ENCODE results near the gene UBTF. TPM values are rescaled to one million over a fixed set of nuclear protein-coding genes. Genes with fewer than 3 reads are reported as not detected.
"Not testable (repeated sequence)": the region's sequence is repeated elsewhere in the genome, so short reads cannot be mapped to it uniquely, and the experiment has no call there.

UBTF gene
- total RNA-seq, 1 experiment from 2014 or later, result 57.9 TPM

- no peak for DNase-seq (ENCODE audit: low read depth)
These were observed 21.7 kb upstream of the UBTF start for GRCh38 chr17:44241106-44241624.

GRCh38 chr17:44237886-44238285, 18.4 kb upstream of the UBTF start:
- DNase-seq (ENCODE audit: low read depth), result not testable (repeated sequence)

GRCh38 chr17:44236444-44236991, 17.0 kb upstream of the UBTF start:
- DNase-seq (ENCODE audit: low read depth), result no peak

GRCh38 chr17:44235583-44235936, 16.1 kb upstream of the UBTF start:
- peak; percentile 78 for DNase-seq (ENCODE audit: low read depth)

- DNase-seq (ENCODE audit: low read depth), result no peak
These were observed 14.1 kb upstream of the UBTF start for GRCh38 chr17:44233582-44233981.

GRCh38 chr17:44232061-44232460, 12.6 kb upstream of the UBTF start:
- DNase-seq (ENCODE audit: low read depth), result no peak

GRCh38 chr17:44230140-44230539, 10.7 kb upstream of the UBTF start:
- DNase-seq (ENCODE audit: low read depth), result no peak

GRCh38 chr17:44229090-44229489, 9.6 kb upstream of the UBTF start:
- no peak for DNase-seq (ENCODE audit: low read depth)

- DNase-seq (ENCODE audit: low read depth), result peak; percentile 27
These were observed 4.1 kb upstream of the UBTF start for GRCh38 chr17:44223541-44224071.

- peak; percentile 74 for DNase-seq (ENCODE audit: low read depth)
These were observed 2.8 kb upstream of the UBTF start for GRCh38 chr17:44222112-44222869.

- DNase-seq (ENCODE audit: low read depth), result no peak
These were observed 2.3 kb upstream of the UBTF start for GRCh38 chr17:44221862-44222111.

- DNase-seq (ENCODE audit: low read depth), result peak; percentile 79
These were observed 1.8 kb upstream of the UBTF start for GRCh38 chr17:44221084-44221861.

- peak; percentile 56 for DNase-seq (ENCODE audit: low read depth)
These were observed 973 bp upstream of the UBTF start for GRCh38 chr17:44220213-44221083.

- peak; percentile 77 for DNase-seq (ENCODE audit: low read depth)
These were observed 313 bp downstream of the UBTF start for GRCh38 chr17:44219108-44219615.

GRCh38 chr17:44218344-44219107, 949 bp downstream of the UBTF start:
- peak; percentile 92 for DNase-seq (ENCODE audit: low read depth)

GRCh38 chr17:44217738-44218343, 1.6 kb downstream of the UBTF start:
- DNase-seq (ENCODE audit: low read depth), result no peak

GRCh38 chr17:44216694-44217093, 2.8 kb downstream of the UBTF start:
- no peak for DNase-seq (ENCODE audit: low read depth)

GRCh38 chr17:44216173-44216572, 3.3 kb downstream of the UBTF start:
- no peak for DNase-seq (ENCODE audit: low read depth)

- DNase-seq (ENCODE audit: low read depth), result no peak
These were observed 4.6 kb downstream of the UBTF start for GRCh38 chr17:44214896-44215295.

GRCh38 chr17:44214230-44214494, 5.3 kb downstream of the UBTF start:
- no peak for DNase-seq (ENCODE audit: low read depth)

Data from Daoy (cell line).